Neural progenitor cell (in vitro differentiated cells): ENCODE data around the gene GNB1.

Experiments used
- EZH2 ChIP-seq: fragments of 200-600 bp; sonication (generic); IDR thresholded peaks from 2 replicates; pipeline ENCODE4 v1.6.1; 2017; ENCODE audit warnings: antibody characterized with exemption, mild to moderate bottlenecking, moderate library complexity
- EZH2phosphoT487 ChIP-seq: fragments of 200-600 bp; sonication (generic); IDR thresholded peaks from 2 replicates; pipeline ENCODE4 v1.6.1; 2017; ENCODE audit warnings: antibody characterized with exemption
- TF ChIP-seq, protein P1 (sequence below): fragments of 200-600 bp; sonication (generic); IDR thresholded peaks from 2 replicates; pipeline ENCODE4 v1.5.1; 2017; ENCODE audit warnings: antibody characterized with exemption, mild to moderate bottlenecking

DNA sequence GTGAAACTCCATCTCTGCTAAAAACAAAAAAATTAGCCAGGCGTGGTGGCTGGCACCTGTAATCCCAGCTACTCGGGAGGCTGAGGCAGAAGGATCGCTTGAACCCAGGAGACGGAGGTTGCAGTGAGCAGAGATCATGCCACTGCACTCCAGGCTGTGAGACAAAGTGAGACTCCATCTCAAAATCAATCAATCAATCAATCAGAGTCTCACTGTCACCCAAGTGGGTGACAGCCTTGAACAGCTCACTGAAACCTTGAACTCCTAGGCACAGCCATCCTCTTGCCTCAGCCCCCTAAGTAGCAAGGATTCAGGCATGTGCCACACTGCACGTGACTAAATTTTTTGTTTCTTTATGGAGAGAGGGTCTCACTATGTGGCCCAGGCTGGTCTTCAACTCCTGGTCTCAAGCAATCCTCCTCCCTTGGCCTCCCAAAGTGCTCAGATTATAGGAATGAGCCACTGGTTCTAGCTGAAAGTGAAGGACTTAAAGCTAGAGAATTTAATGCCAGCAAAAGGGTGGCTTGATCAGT is 44.4 kb downstream of the GNB1 start:
- TF ChIP-seq, protein P1, sequence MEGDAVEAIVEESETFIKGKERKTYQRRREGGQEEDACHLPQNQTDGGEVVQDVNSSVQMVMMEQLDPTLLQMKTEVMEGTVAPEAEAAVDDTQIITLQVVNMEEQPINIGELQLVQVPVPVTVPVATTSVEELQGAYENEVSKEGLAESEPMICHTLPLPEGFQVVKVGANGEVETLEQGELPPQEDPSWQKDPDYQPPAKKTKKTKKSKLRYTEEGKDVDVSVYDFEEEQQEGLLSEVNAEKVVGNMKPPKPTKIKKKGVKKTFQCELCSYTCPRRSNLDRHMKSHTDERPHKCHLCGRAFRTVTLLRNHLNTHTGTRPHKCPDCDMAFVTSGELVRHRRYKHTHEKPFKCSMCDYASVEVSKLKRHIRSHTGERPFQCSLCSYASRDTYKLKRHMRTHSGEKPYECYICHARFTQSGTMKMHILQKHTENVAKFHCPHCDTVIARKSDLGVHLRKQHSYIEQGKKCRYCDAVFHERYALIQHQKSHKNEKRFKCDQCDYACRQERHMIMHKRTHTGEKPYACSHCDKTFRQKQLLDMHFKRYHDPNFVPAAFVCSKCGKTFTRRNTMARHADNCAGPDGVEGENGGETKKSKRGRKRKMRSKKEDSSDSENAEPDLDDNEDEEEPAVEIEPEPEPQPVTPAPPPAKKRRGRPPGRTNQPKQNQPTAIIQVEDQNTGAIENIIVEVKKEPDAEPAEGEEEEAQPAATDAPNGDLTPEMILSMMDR = no peak
- TF ChIP-seq EZH2phosphoT487 = no peak
- no peak for TF ChIP-seq EZH2
